NCI-H146 treated with DMSO at 0.1 percent for 48 hours (cell line): Measurements from ENCODE around the gene AOC2.

Source experiments
- DNase-seq: peaks from one replicate; lab custom pipeline; 2025; ENCODE audit not compliant: unreplicated experiment; lab: John Stamatoyannopoulos, UW

Gene AOC2

GRCh38 chr17:42844271-42844670 is at the start of gene AOC2:
AOC2 (plus strand) TSS chr17:42844580; CDS start chr17:42844627, 47 bp downstream.
- no peak for DNase-seq

GRCh38 chr17:42795061-42795460 is 49.3 kb upstream of the AOC2 start:
- DNase-seq, result no peak

- DNase-seq, result no peak
Measured at GRCh38 chr17:42795465-42795864, 48.9 kb upstream of the AOC2 start.

GRCh38 chr17:42796066-42796758 is 48.2 kb upstream of the AOC2 start:
- no peak for DNase-seq

GRCh38 chr17:42797067-42798007 is 47.0 kb upstream of the AOC2 start:
- no peak for DNase-seq

GRCh38 chr17:42798011-42798382 is 46.4 kb upstream of the AOC2 start:
- no peak for DNase-seq

- DNase-seq, result peak; percentile 71
Measured at GRCh38 chr17:42798383-42799380, 45.7 kb upstream of the AOC2 start, which contains the start of the genes CNTD1 and COA3. CNTD1 (plus strand) TSS chr17:42798861; CDS start chr17:42799068, 207 bp downstream. COA3 (minus strand) TSS chr17:42798704; CDS start chr17:42798681, 23 bp downstream.

GRCh38 chr17:42803074-42803883 is 41.1 kb upstream of the AOC2 start:
- peak; percentile 71 for DNase-seq

- DNase-seq, result peak; percentile 79
Measured at GRCh38 chr17:42804918-42805367, 39.4 kb upstream of the AOC2 start.

- DNase-seq, result no peak
Measured at GRCh38 chr17:42806249-42806648, 38.1 kb upstream of the AOC2 start.

GRCh38 chr17:42809250-42809649 is 35.1 kb upstream of the AOC2 start:
- no peak for DNase-seq

GRCh38 chr17:42814633-42815399 is 29.6 kb upstream of the AOC2 start:
- no peak for DNase-seq

GRCh38 chr17:42817866-42818265 is 26.5 kb upstream of the AOC2 start:
- DNase-seq, result no peak

GRCh38 chr17:42818379-42818778 is 26.0 kb upstream of the AOC2 start:
- DNase-seq, result no peak

GRCh38 chr17:42819939-42820535 is 24.3 kb upstream of the AOC2 start:
- peak; percentile 37 for DNase-seq

- no peak for DNase-seq
Measured at GRCh38 chr17:42821176-42821575, 23.2 kb upstream of the AOC2 start.

GRCh38 chr17:42827472-42827871 is 16.9 kb upstream of the AOC2 start:
- no peak for DNase-seq

- no peak for DNase-seq
Measured at GRCh38 chr17:42830971-42831370, 13.4 kb upstream of the AOC2 start.
